ENCODE data around the gene POMGNT1. TPM values are rescaled to one million over a fixed set of nuclear protein-coding genes. Genes with fewer than 3 reads are reported as not detected.

POMGNT1 gene
- total RNA-seq, 1 donor from 2014 or later = 67.8 TPM

DNA sequence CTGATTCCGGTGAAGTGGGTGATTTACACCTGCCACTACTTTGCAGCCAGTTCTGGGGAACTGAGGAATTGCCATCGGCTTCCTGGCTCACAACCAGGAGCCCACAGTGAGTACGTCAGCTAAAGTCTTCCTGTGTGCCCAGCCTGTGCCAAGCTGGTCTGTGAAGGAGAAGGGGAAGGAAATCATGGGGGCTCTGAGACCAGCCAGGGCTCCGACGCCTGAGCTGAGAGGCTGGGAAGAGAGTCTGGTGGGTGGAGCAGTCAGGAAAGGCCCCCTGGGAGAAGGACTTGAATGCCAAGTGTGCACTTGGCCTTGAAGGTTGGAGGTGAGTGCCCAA is 6.1 kb upstream of the POMGNT1 start:
- no peaks in the 10 kb centered on the region for H3K36me3 Mint-ChIP-seq (ENCODE audit: low read depth)
- no peak overlapping the region for H3K4me3 Mint-ChIP-seq (ENCODE audit: low read depth)
- H3K27me3 Mint-ChIP-seq (ENCODE audit: low read depth) = no peaks in the 10 kb centered on the region
- DNase-seq (ENCODE audit: low spot score) = no peak
- intact Hi-C loops (cut with micrococcal nuclease) = no loop called here
- no peaks in the 10 kb centered on the region for H3K9me3 Mint-ChIP-seq
- no peak overlapping the region for H3K27ac Mint-ChIP-seq
- H3K4me1 Mint-ChIP-seq (ENCODE audit: low read depth) = peaks cover 8% of the 10 kb centered on the region

GRCh38 chr1:46203738-46204405 is 5.6 kb upstream of the POMGNT1 start:
- intact Hi-C loops (cut with micrococcal nuclease) = no loop called here
- peak overlapping the region; percentile 82 for H3K4me3 Mint-ChIP-seq (ENCODE audit: low read depth)

DNA sequence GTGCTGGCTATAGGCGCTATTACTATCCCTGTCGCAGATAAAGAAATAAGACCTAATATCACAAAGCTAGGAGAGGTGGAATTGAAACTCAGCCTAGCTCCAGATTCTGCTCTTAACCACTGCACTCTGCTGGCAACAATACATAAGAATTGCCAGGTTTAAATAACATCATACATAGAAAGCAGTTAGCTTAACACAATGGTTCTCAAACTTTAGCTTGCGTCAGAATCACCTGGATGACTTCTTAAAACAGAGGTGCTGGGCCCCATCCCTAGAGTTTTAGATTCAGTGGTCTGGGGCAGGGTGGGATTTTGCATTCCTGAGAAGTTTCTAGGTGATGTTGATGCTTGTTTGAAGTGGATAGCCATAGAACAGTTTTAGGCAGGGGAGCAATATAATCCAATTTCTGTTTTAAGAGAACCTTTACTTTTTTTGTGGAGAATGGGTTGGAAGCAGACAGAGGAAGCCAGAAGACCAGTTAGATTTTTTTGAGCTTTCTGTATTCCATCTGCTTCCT is 1.1 kb upstream of the POMGNT1 start:
- Mint-ChIP-seq H3K27ac (peak overlapping the region; percentile 12), H3K36me3 (ENCODE audit: low read depth) (peaks cover 7% of the 10 kb centered on the region), H3K4me1 (ENCODE audit: low read depth) (peaks cover 19% of the 10 kb centered on the region), H3K27me3 (ENCODE audit: low read depth) (no peaks in the 10 kb centered on the region), H3K9me3 (no peaks in the 10 kb centered on the region), H3K4me3 (ENCODE audit: low read depth) (peak overlapping the region; percentile 84)
- intact Hi-C loops (cut with micrococcal nuclease) = loop anchor here (2.0 kb wide), 1 partner anchor 14 kb away; no protein-coding TSS in a partner anchor
- no peak for DNase-seq (ENCODE audit: low spot score)

More at GRCh38 chr1:46203738-46204405, 5.6 kb upstream of the POMGNT1 start:
- peaks cover 12% of the 10 kb centered on the region for H3K4me1 Mint-ChIP-seq (ENCODE audit: low read depth)
- H3K36me3 Mint-ChIP-seq (ENCODE audit: low read depth) = no peaks in the 10 kb centered on the region
- no peak overlapping the region for H3K27ac Mint-ChIP-seq
- no peaks in the 10 kb centered on the region for H3K27me3 Mint-ChIP-seq (ENCODE audit: low read depth)
- no peaks in the 10 kb centered on the region for H3K9me3 Mint-ChIP-seq
- no peak for DNase-seq (ENCODE audit: low spot score)

DNA sequence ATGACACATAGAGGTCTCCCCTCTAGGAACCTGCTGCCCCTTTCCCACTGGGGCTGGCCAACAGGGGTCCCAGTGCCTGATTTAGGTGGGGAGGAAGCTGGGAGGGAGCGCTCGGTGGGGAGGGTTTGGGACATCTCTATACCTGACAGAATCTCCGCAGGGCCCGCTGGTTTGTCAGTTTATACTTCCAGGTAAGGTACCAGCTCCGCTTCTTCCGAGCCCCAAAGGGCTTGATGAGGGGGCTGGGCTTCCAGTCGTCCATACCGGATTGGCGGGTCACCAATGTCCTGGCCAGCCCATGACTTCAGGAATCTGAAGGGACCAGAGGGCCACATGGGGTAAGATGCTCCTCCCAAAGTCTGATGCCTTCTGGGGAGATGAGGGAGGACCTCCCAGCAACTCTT is 672 bp downstream of the POMGNT1 start:
- intact Hi-C loops (cut with micrococcal nuclease) = no loop called here
- Mint-ChIP-seq H3K9me3 (no peaks in the 10 kb centered on the region), H3K4me3 (ENCODE audit: low read depth) (peak overlapping the region; percentile 85), H3K36me3 (ENCODE audit: low read depth) (peaks cover 13% of the 10 kb centered on the region), H3K27me3 (ENCODE audit: low read depth) (no peaks in the 10 kb centered on the region), H3K27ac (peak overlapping the region; percentile 80), H3K4me1 (ENCODE audit: low read depth) (peaks cover 14% of the 10 kb centered on the region)
- DNase-seq (ENCODE audit: low spot score) = no peak

GRCh38 chr1:46196609-46197008 is 1.6 kb downstream of the POMGNT1 start:
- H3K27me3 Mint-ChIP-seq (ENCODE audit: low read depth) = no peaks in the 10 kb centered on the region
- no peaks in the 10 kb centered on the region for H3K9me3 Mint-ChIP-seq
- no peak for DNase-seq (ENCODE audit: low spot score)
- H3K4me1 Mint-ChIP-seq (ENCODE audit: low read depth) = peaks cover 14% of the 10 kb centered on the region
- no peak overlapping the region for H3K27ac Mint-ChIP-seq
- intact Hi-C loops (cut with micrococcal nuclease) = no loop called here
- H3K36me3 Mint-ChIP-seq (ENCODE audit: low read depth) = peaks cover 13% of the 10 kb centered on the region
- peak overlapping the region; percentile 85 for H3K4me3 Mint-ChIP-seq (ENCODE audit: low read depth)

DNA sequence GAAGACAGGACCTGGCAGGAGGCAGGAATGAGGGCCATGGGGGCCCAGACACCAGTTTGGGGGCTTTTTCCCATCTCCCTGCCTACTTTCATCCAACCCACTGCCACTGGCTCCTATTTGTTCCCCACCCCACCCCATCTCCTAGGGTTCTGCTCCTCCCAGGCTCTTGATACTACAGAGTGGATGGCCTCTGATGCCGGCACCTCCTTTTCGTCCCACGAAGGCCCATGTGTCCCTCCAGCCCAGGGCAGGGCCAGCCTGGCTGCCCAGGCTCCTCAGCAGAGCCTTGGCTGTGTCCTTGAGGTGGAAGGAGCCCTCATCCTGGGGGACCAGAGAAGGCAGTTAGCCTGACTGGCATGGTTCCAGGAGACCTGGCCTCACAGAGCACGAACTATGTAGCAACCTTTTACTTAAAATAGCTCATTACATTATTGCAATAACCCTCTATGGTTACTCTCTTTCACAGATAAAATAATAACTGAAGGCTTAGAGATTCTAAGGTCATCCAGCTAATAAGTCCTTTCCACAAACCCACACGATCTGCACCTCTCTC is 3.5 kb downstream of the POMGNT1 start:
- Mint-ChIP-seq H3K27ac (no peak overlapping the region), H3K4me1 (ENCODE audit: low read depth) (peaks cover 12% of the 10 kb centered on the region), H3K36me3 (ENCODE audit: low read depth) (peaks cover 18% of the 10 kb centered on the region), H3K9me3 (no peaks in the 10 kb centered on the region), H3K4me3 (ENCODE audit: low read depth) (no peak overlapping the region), H3K27me3 (ENCODE audit: low read depth) (no peaks in the 10 kb centered on the region)
- intact Hi-C loops (cut with micrococcal nuclease) = no loop called here
- no peak for DNase-seq (ENCODE audit: low spot score)

- intact Hi-C loops (cut with micrococcal nuclease) = no loop called here
- Mint-ChIP-seq H3K27ac (no peak overlapping the region), H3K4me1 (ENCODE audit: low read depth) (peaks cover 8% of the 10 kb centered on the region), H3K36me3 (ENCODE audit: low read depth) (peaks cover 23% of the 10 kb centered on the region), H3K9me3 (no peaks in the 10 kb centered on the region), H3K4me3 (ENCODE audit: low read depth) (no peak overlapping the region), H3K27me3 (ENCODE audit: low read depth) (no peaks in the 10 kb centered on the region)
- no peak for DNase-seq (ENCODE audit: low spot score)
Measured at GRCh38 chr1:46193984-46194570, 4.2 kb downstream of the POMGNT1 start.

GRCh38 chr1:46193285-46193684 is 4.9 kb downstream of the POMGNT1 start:
- peaks cover 7% of the 10 kb centered on the region for H3K4me1 Mint-ChIP-seq (ENCODE audit: low read depth)
- H3K36me3 Mint-ChIP-seq (ENCODE audit: low read depth) = peaks cover 30% of the 10 kb centered on the region
- no peak for DNase-seq (ENCODE audit: low spot score)
- H3K27ac Mint-ChIP-seq = no peak overlapping the region
- no peaks in the 10 kb centered on the region for H3K27me3 Mint-ChIP-seq (ENCODE audit: low read depth)
- intact Hi-C loops (cut with micrococcal nuclease) = no loop called here
- no peaks in the 10 kb centered on the region for H3K9me3 Mint-ChIP-seq
- H3K4me3 Mint-ChIP-seq (ENCODE audit: low read depth) = no peak overlapping the region

DNA sequence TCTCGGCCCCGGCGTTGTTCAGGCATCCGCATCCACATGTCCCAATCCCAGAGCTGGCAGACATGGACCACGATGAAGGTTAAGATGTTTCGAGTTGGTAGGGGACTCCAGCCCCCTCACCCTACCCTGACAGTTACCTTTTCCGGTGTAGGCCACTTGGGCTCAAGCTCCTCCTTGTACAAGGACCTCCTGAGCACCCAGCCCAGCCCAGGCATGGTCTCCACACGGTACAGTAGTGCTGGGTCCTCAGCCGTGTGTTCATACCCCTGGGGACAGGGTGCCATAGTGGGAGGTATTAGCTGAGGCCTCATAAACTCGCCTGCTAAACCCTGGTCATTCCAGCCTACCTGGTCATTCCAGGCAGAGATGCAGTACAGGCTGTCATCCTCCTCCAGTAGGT is 6.1 kb downstream of the POMGNT1 start:
- Mint-ChIP-seq H3K36me3 (ENCODE audit: low read depth) (peaks cover 32% of the 10 kb centered on the region), H3K9me3 (no peaks in the 10 kb centered on the region), H3K4me3 (ENCODE audit: low read depth) (no peak overlapping the region), H3K4me1 (ENCODE audit: low read depth) (peaks cover under 1% of the 10 kb centered on the region), H3K27me3 (ENCODE audit: low read depth) (no peaks in the 10 kb centered on the region), H3K27ac (no peak overlapping the region)
- DNase-seq (ENCODE audit: low spot score) = no peak
- intact Hi-C loops (cut with micrococcal nuclease) = no loop called here

GRCh38 chr1:46191033-46191701 is 7.1 kb downstream of the POMGNT1 start:
- no peaks in the 10 kb centered on the region for H3K4me1 Mint-ChIP-seq (ENCODE audit: low read depth)
- intact Hi-C loops (cut with micrococcal nuclease) = no loop called here
- H3K27ac Mint-ChIP-seq = no peak overlapping the region
- no peaks in the 10 kb centered on the region for H3K9me3 Mint-ChIP-seq
- DNase-seq (ENCODE audit: low spot score) = no peak
- peaks cover 34% of the 10 kb centered on the region for H3K36me3 Mint-ChIP-seq (ENCODE audit: low read depth)
- H3K27me3 Mint-ChIP-seq (ENCODE audit: low read depth) = no peaks in the 10 kb centered on the region
- H3K4me3 Mint-ChIP-seq (ENCODE audit: low read depth) = no peak overlapping the region

DNA sequence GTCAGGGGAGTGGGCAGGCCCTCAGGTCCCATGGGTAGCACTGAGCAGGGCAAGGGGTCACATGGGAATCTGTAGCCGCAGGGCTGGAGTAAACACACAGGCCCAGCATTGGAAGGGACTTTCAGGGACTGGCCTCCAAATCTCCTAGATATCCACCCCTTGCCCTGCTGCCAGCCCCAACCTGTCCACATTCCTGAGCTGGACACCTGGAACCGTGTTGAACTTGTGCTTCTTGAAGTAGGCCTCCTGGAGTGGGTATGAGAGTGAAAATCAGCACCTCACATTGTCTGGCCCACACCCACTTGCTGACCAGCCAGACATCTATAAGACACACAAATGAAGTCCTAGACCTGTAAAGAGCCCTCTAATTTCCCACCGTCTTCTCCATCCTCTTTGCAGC is 7.7 kb downstream of the POMGNT1 start:
- intact Hi-C loops (cut with micrococcal nuclease) = no loop called here
- no peak for DNase-seq (ENCODE audit: low spot score)

DNA sequence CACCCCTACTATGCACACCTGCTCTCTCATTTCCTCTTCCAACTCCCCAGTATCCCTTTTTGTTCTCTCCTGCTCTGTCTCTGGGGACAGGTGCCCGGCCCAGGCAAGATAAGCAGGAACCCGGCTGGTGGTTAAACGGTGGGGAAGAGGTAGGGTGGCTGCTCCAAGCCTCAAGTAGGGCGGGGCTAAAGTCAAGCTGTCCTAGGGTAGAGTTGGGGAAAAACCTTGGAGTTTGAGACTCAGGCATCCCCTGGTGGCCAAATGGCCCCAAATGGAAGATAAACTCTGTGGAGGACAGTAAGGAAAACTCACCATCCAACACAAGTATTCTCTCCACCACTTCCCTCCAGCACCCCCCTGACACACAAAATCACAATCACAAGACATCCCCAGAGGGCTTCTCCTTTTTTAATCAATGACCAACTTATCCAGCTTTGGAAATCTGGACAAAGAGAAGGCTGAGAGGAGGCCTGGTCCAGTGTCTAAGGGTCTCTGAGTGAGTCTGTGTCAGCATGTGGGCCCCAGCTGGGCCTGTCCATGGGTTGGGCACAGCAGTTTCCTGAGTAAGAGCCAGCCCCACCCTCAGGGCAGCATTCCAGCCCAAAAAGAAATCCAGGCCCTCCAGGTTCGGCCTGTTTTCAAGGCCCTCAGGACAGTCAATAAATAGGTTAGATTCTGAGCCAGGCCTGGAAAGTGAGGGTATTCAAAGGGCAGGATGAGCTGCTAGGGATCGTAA is 9.8 kb downstream of the POMGNT1 start:
- Mint-ChIP-seq H3K27ac (no peak overlapping the region), H3K27me3 (ENCODE audit: low read depth) (no peaks in the 10 kb centered on the region), H3K9me3 (no peaks in the 10 kb centered on the region), H3K4me3 (ENCODE audit: low read depth) (no peak overlapping the region), H3K4me1 (ENCODE audit: low read depth) (peaks cover 14% of the 10 kb centered on the region), H3K36me3 (ENCODE audit: low read depth) (peaks cover 29% of the 10 kb centered on the region)
- intact Hi-C loops (cut with micrococcal nuclease) = no loop called here
- no peak for DNase-seq (ENCODE audit: low spot score)

More for the DNA sequence above, 7.7 kb downstream of the POMGNT1 start:
- Mint-ChIP-seq H3K27me3 (ENCODE audit: low read depth) (no peaks in the 10 kb centered on the region), H3K9me3 (no peaks in the 10 kb centered on the region), H3K4me1 (ENCODE audit: low read depth) (peaks cover 2% of the 10 kb centered on the region), H3K27ac (no peak overlapping the region), H3K36me3 (ENCODE audit: low read depth) (peaks cover 34% of the 10 kb centered on the region), H3K4me3 (ENCODE audit: low read depth) (no peak overlapping the region)
